HG03571 (cell line): Measurements from ENCODE around the gene PCSK6.

ENCODE experiments used
- ATAC-seq: cut with Tn5 transposase; IDR thresholded peaks from one replicate; pipeline ENCODE4 v1.9.1; 2021; ENCODE audit not compliant: unreplicated experiment

The PCSK6 gene

GRCh38 chr15:101483462-101483861, 6.0 kb downstream of the PCSK6 start:
- ATAC-seq = no peak

GRCh38 chr15:101482526-101483371, 6.8 kb downstream of the PCSK6 start:
- no peak for ATAC-seq

DNA sequence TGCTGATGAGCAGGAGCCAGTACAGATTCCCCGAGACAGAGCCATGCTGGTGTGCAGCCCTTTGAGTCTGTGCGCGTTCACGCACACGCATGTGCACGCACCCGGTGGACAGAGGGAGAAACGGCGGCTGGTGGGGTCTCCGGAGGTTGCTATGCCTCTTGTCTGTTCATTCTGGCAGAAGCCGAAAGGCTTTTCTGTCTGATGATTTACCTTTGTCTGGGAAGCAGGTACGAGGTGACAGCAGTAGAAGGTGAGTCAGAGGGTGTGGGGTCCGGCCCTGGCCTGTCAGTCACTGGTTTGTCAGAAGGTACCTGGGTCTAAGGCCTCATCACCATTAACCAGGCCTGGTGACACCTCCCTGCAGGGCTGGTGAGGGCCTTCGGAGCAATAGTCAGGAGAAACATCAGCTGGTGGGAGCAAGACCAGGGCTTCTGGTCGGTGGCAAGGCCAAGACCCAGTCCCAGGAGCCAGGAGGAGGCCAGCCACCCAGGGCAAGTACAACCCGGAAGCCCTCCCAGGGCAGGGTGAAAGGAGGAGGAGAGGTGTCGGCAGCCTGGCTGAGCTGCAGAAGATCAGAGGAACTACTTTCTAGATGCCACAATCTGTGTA, 7.5 kb downstream of the PCSK6 start:
- ATAC-seq = no peak

DNA sequence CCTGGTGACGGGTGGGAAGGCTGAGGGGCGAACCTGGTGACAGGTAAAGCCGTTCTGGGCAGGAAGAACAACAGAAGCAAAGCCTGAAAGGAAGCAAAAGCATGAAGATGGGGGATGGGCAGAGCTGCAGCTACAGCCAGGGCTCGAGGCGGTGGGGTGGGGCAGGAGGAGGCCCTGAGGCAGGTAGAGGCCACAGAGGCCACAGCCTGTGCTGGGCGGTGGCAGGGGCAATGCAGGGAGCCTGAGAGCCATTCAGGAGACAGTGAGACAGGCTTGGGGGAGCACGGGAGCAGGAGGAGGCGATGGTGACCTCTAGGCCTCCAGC, 8.2 kb downstream of the PCSK6 start:
- ATAC-seq = no peak

DNA sequence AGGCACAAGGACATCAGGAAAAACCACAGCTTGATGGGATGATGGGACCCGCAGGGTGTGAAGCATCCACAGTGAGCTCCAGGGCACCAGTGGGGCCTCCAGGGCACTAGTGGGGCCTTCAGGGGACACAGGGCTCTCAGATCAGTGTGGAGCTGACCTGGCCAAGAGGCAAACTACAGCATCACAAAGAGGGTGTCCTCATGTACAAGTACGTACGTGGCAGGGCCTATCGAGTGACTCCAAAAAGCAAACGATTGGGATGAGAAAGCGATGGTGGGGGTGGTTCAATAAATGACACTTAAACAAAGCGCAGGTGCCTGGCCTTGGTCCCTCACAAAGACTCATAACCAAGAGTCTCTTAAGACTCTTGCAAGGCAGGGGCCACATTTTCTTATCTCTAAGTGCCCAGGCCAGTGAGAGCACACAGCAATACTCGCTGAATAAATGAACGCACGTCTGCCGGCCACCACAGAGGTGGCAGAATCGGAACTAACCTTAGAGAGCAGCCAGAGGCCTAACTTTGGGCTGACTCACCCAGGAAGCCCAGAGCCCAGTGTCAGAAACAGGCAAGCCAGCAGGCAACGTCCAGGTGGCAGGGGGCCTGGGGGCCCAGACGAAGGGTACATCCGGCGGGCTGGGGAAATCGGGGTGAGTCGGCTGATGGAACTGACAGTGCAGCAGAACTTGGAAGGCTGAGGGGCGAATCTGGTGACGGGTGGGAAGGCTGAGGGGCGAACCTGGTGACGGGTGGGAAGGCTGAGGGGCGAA, 8.7 kb downstream of the PCSK6 start:
- no peak for ATAC-seq

GRCh38 chr15:101479851-101480612, 9.5 kb downstream of the PCSK6 start:
- no peak for ATAC-seq

- no peak for ATAC-seq
These were observed 10.1 kb downstream of the PCSK6 start for GRCh38 chr15:101479342-101479845.

DNA sequence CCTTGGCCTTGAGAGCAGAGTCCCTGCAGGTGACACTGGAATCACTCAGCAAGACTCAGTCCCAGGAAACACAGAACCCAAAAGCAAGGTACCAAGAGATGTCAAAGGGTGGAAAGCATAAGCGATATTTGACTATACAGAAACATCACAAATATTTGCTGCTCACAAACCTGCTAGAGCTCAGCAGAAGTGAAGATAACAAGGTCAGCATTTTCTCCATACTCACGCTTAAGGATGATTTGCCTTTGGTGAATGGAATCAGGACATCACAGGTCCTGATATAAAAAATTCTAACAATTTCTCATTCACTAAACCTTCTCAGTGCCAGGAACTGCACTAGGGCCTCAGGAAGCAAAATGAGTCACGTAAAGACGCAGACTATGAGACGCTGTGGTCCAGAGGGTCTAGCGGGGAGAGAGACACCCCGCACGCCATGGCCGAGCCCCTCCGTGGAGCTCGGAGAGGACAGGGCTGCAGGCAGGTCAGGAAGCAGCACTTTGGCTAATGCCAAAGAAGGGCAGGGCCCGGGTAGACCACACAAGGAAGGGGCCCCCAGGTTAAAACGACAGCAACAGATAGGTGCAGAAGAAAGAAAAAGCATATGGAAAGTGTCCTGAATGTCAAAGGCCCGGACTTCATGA, 10.7 kb downstream of the PCSK6 start:
- ATAC-seq = no peak

DNA sequence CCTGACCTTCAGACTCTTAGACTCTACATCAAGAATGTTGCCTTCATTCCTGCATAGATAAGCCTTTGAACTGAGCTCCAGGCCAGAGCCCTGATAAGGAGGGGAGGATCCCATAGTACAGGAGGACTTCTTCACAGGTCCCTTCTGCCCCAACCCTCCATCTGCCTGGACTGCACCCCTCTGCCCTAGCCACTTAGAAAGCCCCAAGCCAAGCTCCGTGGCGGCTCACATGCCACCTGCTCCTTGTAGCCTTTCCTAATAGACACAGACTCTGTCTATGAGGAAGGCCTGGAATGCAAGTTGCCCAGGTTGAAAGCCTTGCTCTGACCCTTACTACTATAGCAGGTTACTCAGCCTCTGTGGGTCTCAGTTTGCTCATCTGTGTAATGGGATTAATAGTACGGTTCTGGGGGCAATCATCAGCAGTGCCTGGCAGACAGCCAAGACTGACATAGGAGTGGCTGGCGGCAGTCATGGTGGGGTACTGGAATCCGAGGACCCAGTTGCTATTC, 11.6 kb downstream of the PCSK6 start:
- ATAC-seq = no peak

GRCh38 chr15:101476756-101477155, 12.8 kb downstream of the PCSK6 start:
- no peak for ATAC-seq

DNA sequence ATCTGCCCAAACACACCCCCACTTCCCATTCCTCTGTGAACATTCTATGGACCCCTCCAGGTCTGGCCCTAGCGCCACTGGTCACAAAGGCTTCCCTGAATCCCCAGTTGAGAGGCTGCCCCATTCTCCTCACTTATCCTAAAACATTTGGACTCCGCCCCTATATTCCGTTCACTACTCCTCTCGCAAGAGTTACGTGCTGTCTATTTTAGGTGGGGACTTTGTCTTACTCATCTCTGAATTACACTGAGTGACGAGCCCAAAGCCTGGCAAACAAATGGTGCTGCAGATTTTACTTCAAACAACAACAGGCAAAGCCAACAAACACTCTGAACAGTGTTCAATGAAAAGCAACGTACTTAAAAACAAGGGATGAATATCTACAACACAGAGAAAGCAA, 14.5 kb downstream of the PCSK6 start:
- no peak for ATAC-seq

GRCh38 chr15:101474233-101474632, 15.3 kb downstream of the PCSK6 start:
- ATAC-seq = no peak

- no peak for ATAC-seq
These were observed 17.5 kb downstream of the PCSK6 start for GRCh38 chr15:101472033-101472432.

- ATAC-seq = no peak
These were observed 18.8 kb downstream of the PCSK6 start for GRCh38 chr15:101470548-101471239.

DNA sequence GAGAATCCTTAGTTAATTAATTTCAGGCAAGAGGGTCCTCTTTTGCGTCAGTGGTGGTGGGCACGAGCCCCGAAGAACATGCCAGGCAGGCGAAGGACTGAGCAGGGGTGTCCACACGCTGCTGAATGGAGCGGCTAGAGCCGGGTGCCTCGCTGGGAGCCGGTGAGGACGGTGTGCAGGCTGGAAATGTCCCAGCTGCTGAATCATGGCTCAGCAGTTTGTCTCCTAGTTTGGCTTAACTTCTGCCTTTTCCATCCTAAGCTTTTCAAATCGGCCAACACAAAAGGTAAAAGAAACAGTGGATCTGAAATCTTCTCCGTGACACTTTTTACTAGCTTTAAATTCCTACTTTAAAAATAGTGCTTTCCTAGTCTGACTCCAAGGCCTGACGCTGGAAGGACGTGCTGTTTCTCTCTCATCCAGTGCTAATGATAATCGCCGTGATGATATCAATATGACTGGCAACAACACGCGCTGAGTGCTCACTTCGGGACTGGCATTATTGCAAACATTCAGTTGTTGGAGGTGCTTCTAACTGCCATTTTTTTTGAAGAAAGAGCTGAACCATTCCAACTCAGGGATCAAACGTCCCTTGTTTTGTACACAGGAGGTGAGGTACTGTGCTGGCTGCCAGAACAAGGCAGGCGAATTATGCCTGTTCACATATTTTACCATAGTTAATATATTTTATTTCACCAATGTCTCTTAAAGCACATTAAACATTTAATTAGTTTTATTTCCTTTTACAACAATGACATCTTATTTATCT, 19.8 kb downstream of the PCSK6 start:
- ATAC-seq = no peak

DNA sequence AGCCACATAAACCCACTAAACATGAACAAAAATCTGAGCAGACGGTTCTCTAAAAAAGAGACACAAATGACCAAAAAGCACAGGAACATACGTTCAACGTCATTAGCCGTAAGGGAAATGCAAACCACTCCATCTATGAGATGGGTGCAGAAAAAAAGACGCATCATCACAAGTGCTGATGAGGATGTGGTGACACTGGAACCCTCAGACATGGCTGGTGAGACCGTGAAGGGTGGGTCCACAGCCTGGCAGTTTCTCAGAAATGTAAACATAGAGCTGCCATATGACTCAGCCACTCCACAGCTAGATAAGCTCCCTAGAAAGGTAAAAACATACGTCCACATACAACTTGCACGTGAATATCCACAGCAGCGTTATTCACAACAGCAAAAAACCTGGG, 23.3 kb downstream of the PCSK6 start:
- ATAC-seq = no peak

GRCh38 chr15:101464999-101465669, 24.4 kb downstream of the PCSK6 start:
- ATAC-seq = no peak

GRCh38 chr15:101464256-101464998, 25.1 kb downstream of the PCSK6 start:
- no peak for ATAC-seq
